ENCODE results near the gene KRTAP16-1.

GRCh38 chr17:41327411-41328120 is 18.5 kb upstream of the KRTAP16-1 start:
- no peak for TF ChIP-seq POLR2A (IDR thresholded peaks at IDR 0.05; ENCODE audit: extremely low read depth, insufficient read length)
- no peak for TF ChIP-seq CTCF (IDR thresholded peaks at IDR 0.05; ENCODE audit: low read depth, low read length)
- TF ChIP-seq MAX (IDR thresholded peaks at IDR 0.05; ENCODE audit: low read depth, low read length) = no peak
- TF ChIP-seq MYC (IDR thresholded peaks at IDR 0.05; ENCODE audit: low read depth, low read length) = no peak

Measured in NB4 (cell line).